Left renal cortex interstitium (tissue), 4 donors: ENCODE results near the gene FGG. TPM values are rescaled to one million over a fixed set of nuclear protein-coding genes. Genes with fewer than 3 reads are reported as not detected.
A peak's percentile ranks its signal among the peaks of the same experiment; 100 is the strongest.

Experiments
- DNase-seq, 4 donors: peaks; one replicate each; pipeline ENCODE4 v3.0.0-alpha.2; 2013; ENCODE audit warnings: low read depth in 4 of 4, low spot score in 2 of 4, missing footprints in 1 of 4
- polyA plus RNA-seq, 4 donors: library from polyadenylated mRNA; unstranded; fragments of 120-200 nt; gene quantifications; one replicate each; pipeline ENCODE4 v1.2.1, GENCODE V29; 2013; ENCODE audit not compliant: insufficient read length in 4 of 4

Gene FGG
- polyA plus RNA-seq, result 10 to 100 TPM in 1 of 4 donors, not detected in 3; 41.2 TPM

- DNase-seq, result no peak
Measured at GRCh38 chr4:154612472-154613414, at the start of gene FGG. TSS of gene FGG (minus strand) at chr4:154612656. CDS start at chr4:154612609, 47 bp downstream.

GRCh38 chr4:154660052-154660451 is 47.6 kb upstream of the FGG start:
- DNase-seq, result no peak

GRCh38 chr4:154658680-154659405 is 46.4 kb upstream of the FGG start:
- DNase-seq, result no peak

GRCh38 chr4:154643493-154643892 is 31.0 kb upstream of the FGG start:
- no peak for DNase-seq

DNA sequence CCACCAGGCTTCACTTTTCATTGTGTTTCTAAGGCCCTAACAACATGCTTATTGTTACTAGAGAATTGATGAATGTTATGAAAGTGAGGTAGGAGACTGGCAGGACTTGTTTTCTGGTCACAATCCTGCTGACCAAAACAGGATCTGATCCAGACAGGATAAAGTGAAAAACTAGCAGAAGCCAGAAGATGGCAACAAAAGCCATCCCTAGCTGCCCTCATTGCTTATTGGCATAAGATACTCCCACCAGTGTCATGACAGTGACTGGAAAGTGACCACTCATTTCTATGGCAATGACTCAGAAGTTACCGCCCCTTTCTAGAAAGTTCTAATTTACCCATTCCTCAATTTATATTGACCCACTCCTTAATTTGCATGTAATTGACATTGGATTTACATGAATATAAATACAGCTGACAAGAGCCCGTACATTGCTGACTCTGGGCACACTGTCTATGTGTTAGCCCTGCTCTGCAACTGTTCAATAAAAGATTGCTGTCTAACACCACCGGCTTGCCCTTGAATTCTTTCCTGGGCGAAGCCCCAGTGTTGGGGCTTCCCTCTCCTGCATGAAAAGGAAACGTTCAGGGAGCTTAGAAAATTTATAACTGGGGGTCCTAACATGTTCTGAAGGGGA is 30.0 kb upstream of the FGG start:
- DNase-seq, result no peak

DNA sequence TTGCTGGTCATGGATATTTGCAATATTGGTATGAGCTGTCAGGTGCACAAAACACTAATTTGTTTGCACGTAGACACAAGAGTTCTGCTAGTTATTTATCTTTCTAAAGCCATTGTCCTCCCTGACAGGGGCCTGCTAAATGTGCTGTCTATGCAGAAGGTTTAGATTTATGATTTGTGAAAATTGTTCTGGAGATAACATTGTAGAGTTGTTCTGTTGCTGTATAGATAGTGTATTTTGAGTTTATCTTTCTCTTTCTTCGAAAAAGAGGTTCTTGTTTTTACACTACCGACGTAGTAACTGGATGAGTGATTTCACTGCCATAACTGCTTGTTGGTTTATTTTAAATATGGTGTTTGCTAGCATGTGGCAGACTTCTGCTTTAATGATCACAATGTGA is 28.5 kb upstream of the FGG start:
- no peak for DNase-seq

GRCh38 chr4:154634058-154634457 is 21.6 kb upstream of the FGG start:
- no peak for DNase-seq

DNA sequence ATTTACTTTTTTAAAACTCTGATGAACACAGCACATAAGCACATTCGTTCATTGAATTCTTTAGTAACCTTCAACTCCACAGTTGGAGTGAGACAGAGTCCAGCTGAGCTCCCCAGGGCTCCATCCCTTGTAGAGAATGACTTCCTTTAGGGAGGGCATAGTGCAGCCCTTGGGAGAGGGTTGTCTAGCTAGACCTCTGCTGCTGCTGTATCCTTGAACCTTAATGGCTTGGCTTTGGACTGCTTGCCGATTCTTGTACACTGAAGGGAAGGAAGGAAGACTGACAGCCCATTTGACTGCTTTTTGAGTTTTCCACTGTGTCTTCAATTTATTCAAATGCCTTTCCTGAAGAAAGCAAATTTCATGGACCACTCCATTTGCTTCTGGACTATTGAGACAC is 19.4 kb upstream of the FGG start:
- DNase-seq, result no peak

- no peak for DNase-seq
Measured at GRCh38 chr4:154630324-154630723, 17.9 kb upstream of the FGG start.

DNA sequence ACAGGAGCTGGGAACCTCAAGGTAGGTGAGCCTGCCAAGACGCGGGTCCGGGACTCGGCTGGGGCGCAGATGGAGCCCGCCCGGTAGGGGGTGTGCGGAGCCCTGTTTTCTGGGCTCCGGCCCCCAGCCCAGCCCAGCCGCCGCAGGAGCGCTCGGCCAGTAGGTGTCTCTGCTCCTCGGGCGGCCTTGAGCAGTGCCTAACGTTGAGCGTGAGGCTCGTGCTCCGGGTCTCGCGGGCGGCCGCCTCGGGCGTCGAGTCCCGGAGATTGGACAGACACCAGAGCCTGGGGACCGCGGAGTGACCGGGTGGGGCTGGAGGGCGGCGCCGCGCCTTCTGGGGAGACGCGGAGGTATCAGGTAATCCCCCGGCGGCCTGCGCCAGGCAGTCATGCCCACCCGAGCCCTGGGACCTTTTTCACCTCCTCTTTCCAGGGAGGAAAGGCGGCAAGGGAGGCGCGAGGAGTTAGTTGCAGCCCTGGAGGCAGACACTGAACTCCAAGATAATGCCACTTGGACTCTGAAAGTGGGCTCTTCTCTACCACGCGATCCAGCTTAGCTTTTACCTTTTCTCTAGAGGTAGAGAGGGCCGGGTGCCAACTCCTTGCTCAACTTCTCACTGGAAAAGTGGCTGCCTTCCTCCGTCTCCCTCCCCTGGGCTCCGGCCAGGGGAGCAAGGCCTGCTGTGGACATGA is 14.5 kb upstream of the FGG start:
- peak in 2 of 4 donors; percentile 22 to 48 for DNase-seq

DNA sequence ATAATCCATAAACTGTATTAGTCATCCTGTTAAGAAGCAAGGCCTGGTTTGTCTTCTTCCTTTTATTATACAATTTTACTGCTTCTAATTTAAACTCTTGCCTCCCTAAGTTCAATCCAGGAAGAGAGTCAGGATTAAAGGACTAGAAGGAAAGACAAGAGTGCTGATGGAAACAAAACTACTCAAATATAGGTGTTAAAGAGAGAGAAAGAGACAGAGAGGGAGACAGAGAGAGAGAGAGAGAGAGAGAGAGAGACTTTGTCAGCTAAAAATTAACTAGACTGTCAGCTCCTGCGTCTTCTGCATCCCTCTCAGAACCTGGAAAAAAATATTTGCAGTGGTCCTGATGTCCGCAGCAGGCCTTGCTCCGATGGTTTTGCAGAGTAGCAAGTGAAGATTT is 13.5 kb upstream of the FGG start:
- DNase-seq, result no peak

DNA sequence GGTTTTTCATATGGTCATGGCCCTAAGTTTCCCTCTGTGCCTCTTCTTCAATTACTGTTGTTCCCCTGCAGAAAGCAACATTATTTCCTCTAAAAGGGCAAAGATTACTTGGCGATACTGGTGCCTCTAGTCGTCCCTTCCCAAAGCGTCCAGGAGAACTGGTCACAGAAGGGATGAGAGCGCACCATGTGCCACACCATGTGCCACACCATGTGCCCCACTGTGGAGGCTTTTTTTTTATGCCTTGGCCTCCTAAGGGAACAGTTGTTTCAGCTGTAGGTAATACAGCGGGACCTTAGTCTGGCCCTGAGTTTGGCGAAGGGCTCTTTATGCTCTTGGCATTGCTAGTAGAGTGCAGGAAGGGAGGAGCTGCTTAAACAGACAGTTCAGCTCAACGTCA is 11.5 kb upstream of the FGG start:
- DNase-seq, result no peak

DNA sequence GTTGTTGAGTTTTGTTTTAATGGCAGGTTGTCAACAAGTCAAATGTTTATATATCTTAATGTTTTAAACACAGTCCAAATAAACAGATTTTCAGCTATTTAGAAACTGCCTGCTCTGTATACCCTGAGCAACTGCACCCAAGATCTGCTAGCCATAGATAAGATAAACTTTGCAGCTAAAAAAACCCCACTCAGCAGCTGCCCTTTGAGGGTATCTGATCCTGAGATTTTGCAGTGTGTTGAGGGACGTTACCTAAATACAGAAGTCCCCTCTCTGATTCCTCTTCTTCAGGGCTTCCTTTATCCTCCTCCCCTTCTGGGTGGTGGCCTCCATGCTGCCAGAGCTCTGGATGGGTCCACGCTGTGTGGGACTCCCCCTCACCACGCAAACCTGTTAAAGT is 11.0 kb upstream of the FGG start:
- no peak for DNase-seq

DNA sequence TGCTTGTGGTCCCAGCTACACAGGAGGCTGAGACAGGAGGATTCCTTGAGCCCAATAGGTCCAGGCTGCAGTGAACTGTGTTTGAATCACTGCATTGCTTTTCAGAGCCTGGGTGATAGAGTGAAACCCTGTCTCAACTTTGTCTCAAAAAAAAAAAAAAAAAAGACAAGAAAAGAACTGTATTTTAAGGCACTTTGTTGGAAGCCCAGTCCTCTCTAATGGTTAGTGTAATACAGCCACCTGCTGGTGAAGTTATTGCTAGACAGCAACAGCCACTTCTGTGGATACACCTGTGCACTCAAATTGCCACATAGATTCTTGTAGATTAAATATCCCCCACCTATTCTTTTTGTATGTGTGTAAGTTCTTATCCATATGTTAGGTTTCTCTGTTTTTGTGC is 10.1 kb upstream of the FGG start:
- peak in 2 of 4 donors; percentile 11 to 28 for DNase-seq

DNA sequence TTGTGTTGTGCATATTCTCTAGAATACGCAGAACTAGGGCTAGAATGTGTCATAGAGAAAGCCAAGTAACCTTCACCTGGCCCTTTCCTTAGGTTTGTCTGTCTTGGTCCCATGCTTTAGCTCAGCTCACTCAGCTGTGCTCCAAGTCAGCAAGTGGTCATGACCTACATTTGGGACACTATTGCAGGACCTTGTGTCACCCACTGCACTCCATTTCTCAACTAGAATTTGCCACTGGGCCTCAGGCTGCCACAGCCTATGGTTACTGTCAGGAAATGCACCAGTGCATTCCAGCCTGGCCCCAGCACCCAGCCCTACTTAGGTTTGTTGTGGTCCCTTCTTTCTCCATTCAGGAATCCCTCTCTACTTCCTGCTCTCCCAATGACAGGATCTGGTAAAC is 7.7 kb upstream of the FGG start:
- DNase-seq, result no peak

- peak in 1 of 4 donors; percentile 38 for DNase-seq
Measured at GRCh38 chr4:154618708-154619315, 6.4 kb upstream of the FGG start.

DNA sequence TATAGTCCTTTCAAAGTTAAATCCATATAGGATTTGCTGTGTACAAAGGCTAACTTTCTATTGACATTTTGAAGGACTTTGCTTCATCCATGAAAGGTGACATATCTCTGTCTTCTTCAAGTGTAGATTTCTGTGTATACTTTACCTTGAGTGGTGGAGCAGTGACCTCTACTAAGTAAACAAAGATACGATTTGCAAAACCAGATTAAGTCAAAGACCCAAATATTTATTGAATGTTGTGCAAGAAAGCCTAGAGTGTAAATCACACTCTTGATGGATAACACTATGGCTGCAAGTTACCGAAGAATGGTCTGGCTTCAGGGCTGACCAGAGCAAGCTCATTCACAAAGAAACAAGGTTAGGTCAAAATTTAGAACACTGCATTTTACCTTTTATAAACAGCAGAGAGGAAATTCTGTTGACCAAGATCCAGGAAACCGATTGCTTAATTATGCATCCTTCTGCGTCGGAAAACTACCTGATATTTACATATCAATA is 5.4 kb upstream of the FGG start:
- DNase-seq, result no peak

DNA sequence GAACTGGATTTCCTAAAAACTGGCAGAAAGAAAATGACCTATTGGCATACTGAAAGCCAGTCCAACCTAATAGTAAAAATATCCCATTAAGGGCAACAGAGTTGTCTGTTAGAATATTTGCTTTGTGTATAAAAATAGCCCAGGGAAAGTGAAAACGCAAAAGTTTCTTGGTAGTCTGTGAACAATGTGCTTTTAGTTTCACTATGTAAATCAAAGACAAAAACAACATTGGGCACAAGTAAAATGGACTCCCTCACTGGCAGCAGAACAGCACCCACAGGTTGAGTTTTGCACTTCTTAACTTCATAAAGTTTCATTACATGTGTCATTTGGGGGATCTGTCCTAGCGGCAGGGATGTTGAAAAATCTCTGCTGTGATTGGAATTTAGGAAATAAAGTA is 4.3 kb upstream of the FGG start:
- no peak for DNase-seq

GRCh38 chr4:154616287-154616686 is 3.8 kb upstream of the FGG start:
- no peak for DNase-seq

GRCh38 chr4:154615211-154615610 is 2.8 kb upstream of the FGG start:
- DNase-seq, result no peak
